Measurements from ENCODE around the gene EIPR1. TPM values are rescaled to one million over a fixed set of nuclear protein-coding genes. Genes with fewer than 3 reads are reported as not detected.
A peak's percentile ranks its signal among the peaks of the same experiment; 100 is the strongest.

The EIPR1 gene
- total and polyA plus RNA-seq, 2 of the 13 experiments (the other 11 are each of a cell fraction or from before 2014, with no cell fraction given): 70.0 to 96.3 TPM

DNA sequence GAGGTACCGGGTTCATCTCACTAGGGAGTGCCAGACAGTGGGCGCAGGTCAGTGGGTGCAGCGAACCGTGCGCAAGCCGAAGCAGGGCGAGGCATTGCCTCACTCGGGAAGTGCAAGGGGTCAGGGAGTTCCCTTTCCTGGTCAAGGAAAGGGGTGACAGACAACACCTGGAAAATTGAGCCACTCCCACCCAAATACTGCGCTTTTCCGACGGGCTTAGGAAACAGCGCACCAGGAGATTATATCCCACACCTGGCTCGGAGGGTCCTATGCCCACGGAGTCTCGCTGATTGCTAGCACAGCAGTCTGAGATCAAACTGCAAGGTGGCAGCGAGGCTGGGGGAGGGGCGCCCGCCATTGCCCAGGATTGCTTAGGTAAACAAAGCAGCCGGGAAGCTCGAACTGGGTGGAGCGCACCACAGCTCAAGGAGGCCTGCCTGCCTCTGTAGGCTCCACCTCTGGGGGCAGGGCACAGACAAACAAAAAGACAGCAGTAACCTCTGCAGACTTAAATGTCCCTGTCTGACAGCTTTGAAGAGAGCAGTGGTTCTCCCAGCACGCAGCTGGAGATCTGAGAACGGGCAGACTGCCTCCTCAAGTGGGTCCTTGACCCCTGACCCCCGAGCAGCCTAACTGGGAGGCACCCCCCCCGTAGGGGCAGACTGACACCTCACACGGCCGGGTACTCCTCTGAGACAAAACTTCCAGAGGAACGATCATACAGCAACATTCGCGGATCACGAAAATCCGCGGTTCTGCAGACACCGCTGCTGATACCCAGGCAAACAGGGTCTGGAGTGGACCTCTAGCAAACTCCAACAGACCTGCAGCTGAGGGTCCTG, 8.1 kb downstream of the EIPR1 start (continued):
- TF ChIP-seq ZNF580 (CRISPR knock-in tag; IDR thresholded peaks at IDR 0.05; ENCODE audit: borderline replicate concordance, low read depth) (peak; percentile 61; the same call in 1 of the 2 replicates), GATAD1 (CRISPR knock-in tag; IDR thresholded peaks at IDR 0.05) (peak; percentile 43; the same call in 1 of the 2 replicates), ARID4A (CRISPR knock-in tag; IDR thresholded peaks at IDR 0.05; ENCODE audit: borderline replicate concordance) (peak; percentile 60; the same call in 1 of the 2 replicates), BORCS8-MEF2B (CRISPR knock-in tag; IDR thresholded peaks at IDR 0.05) (0 out of 2 replicates have a peak, but pooled peaks have one; percentile 74), ZNF766 (CRISPR knock-in tag; IDR thresholded peaks at IDR 0.05; ENCODE audit: borderline replicate concordance) (0 out of 2 replicates have a peak, but pooled peaks have one; percentile 56), ZNF317 (CRISPR knock-in tag; IDR thresholded peaks at IDR 0.05) (peak; percentile 50; the same call in 1 of the 2 replicates), POLR2A (IDR thresholded peaks at IDR 0.05; ENCODE audit: insufficient read depth in 1 of 2, low read depth in 2 of 2, low read length in 2 of 2) (0 out of 4 replicates have a peak, but pooled peaks of 1 of the 2 experiments have one; percentile 35), ZFY (CRISPR knock-in tag; IDR thresholded peaks at IDR 0.05) (peak; percentile 35; the same call in 1 of the 2 replicates), MTF1 (CRISPR knock-in tag; IDR thresholded peaks at IDR 0.05) (peak; percentile 77; the same call in 1 of the 2 replicates), ZBTB38 (CRISPR knock-in tag; IDR thresholded peaks at IDR 0.05) (peak; percentile 81; the same call in 1 of the 2 replicates), ZNF704 (CRISPR knock-in tag; IDR thresholded peaks at IDR 0.05; ENCODE audit: borderline replicate concordance) (peak; percentile 77; the same call in 1 of the 2 replicates), RXRB (CRISPR knock-in tag; IDR thresholded peaks at IDR 0.05; ENCODE audit: borderline replicate concordance) (0 out of 2 replicates have a peak, but pooled peaks have one; percentile 51), SP5 (CRISPR knock-in tag; IDR thresholded peaks at IDR 0.05; ENCODE audit: borderline replicate concordance, low read depth) (peak; percentile 90), HNF4A (CRISPR knock-in tag; IDR thresholded peaks at IDR 0.05) (peak; percentile 41; the same call in 1 of the 2 replicates), CBX5 (CRISPR knock-in tag; IDR thresholded peaks at IDR 0.05; ENCODE audit: borderline replicate concordance) (peak; percentile 29; the same call in 1 of the 2 replicates)
- TF ChIP-seq, protein P1, sequence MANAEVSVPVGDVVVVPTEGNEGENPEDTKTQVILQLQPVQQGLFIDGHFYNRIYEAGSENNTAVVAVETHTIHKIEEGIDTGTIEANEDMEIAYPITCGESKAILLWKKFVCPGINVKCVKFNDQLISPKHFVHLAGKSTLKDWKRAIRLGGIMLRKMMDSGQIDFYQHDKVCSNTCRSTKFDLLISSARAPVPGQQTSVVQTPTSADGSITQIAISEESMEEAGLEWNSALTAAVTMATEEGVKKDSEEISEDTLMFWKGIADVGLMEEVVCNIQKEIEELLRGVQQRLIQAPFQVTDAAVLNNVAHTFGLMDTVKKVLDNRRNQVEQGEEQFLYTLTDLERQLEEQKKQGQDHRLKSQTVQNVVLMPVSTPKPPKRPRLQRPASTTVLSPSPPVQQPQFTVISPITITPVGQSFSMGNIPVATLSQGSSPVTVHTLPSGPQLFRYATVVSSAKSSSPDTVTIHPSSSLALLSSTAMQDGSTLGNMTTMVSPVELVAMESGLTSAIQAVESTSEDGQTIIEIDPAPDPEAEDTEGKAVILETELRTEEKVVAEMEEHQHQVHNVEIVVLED (CRISPR knock-in tag; IDR thresholded peaks at IDR 0.05; ENCODE audit: borderline replicate concordance): peak; percentile 45; the same call in 1 of the 2 replicates
- TF ChIP-seq, protein P2, sequence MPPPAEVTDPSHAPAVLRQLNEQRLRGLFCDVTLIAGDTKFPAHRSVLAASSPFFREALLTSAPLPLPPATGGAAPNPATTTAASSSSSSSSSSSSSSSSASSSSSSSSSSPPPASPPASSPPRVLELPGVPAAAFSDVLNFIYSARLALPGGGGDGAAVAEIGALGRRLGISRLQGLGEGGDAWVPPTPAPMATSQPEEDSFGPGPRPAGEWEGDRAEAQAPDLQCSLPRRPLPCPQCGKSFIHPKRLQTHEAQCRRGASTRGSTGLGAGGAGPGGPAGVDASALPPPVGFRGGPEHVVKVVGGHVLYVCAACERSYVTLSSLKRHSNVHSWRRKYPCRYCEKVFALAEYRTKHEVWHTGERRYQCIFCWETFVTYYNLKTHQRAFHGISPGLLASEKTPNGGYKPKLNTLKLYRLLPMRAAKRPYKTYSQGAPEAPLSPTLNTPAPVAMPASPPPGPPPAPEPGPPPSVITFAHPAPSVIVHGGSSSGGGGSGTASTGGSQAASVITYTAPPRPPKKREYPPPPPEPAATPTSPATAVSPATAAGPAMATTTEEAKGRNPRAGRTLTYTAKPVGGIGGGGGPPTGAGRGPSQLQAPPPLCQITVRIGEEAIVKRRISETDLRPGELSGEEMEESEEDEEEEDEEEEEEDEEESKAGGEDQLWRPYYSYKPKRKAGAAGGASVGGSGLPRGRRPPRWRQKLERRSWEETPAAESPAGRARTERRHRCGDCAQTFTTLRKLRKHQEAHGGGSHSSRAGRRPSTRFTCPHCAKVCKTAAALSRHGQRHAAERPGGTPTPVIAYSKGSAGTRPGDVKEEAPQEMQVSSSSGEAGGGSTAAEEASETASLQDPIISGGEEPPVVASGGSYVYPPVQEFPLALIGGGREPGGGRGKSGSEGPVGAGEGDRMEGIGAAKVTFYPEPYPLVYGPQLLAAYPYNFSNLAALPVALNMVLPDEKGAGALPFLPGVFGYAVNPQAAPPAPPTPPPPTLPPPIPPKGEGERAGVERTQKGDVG (CRISPR knock-in tag; IDR thresholded peaks at IDR 0.05; ENCODE audit: borderline replicate concordance): peak; percentile 44; the same call in 1 of the 2 replicates

Data from HepG2 (cell line).